ENCODE results near the gene EXOSC2.

The EXOSC2 gene

GRCh38 chr9:130740218-130741023, 46.8 kb downstream of the EXOSC2 start:
- DNase-seq = no peak

- DNase-seq = no peak
Measured at GRCh38 chr9:130741024-130741305, 47.4 kb downstream of the EXOSC2 start.

GRCh38 chr9:130741831-130742449, 48.4 kb downstream of the EXOSC2 start:
- DNase-seq = no peak

GRCh38 chr9:130743656-130744055, 50.1 kb downstream of the EXOSC2 start:
- DNase-seq = no peak

- DNase-seq = no peak
Measured at GRCh38 chr9:130745210-130745800, 51.7 kb downstream of the EXOSC2 start.

- no peak for DNase-seq
Measured at GRCh38 chr9:130745829-130746228, 52.2 kb downstream of the EXOSC2 start.

- no peak for DNase-seq
Measured at GRCh38 chr9:130746434-130747212, 53.0 kb downstream of the EXOSC2 start.

GRCh38 chr9:130751631-130752355, 58.2 kb downstream of the EXOSC2 start:
- no peak for DNase-seq

All from activated effector memory CD4-positive, alpha-beta T cell treated with Interleukin-2 at 50 U/mL for 16 hours (primary cell).